Activated naive CD4-positive, alpha-beta T cell (primary cell): ENCODE data around the gene PPFIBP2.

Experiments used
- DNase-seq, 4 experiments: peaks; one replicate each; lab custom pipeline; 2025; lab: John Stamatoyannopoulos, UW

Gene PPFIBP2

GRCh38 chr11:7600205-7600775 is 86.5 kb downstream of the PPFIBP2 start:
- no peak for DNase-seq

- no peak for DNase-seq
Measured at GRCh38 chr11:7603031-7603781, 89.4 kb downstream of the PPFIBP2 start.

GRCh38 chr11:7604331-7604955 is 90.6 kb downstream of the PPFIBP2 start:
- DNase-seq = no peak

- no peak for DNase-seq
Measured at GRCh38 chr11:7605186-7605943, 91.6 kb downstream of the PPFIBP2 start.

GRCh38 chr11:7606496-7606895 is 92.7 kb downstream of the PPFIBP2 start:
- DNase-seq = no peak

- no peak for DNase-seq
Measured at GRCh38 chr11:7609015-7609414, 95.2 kb downstream of the PPFIBP2 start.

GRCh38 chr11:7609521-7609920 is 95.7 kb downstream of the PPFIBP2 start:
- no peak for DNase-seq

GRCh38 chr11:7610393-7610792 is 96.6 kb downstream of the PPFIBP2 start:
- DNase-seq = no peak

GRCh38 chr11:7611411-7611810 is 97.6 kb downstream of the PPFIBP2 start:
- DNase-seq = no peak

GRCh38 chr11:7612056-7612660 is 98.4 kb downstream of the PPFIBP2 start:
- no peak for DNase-seq

- no peak for DNase-seq
Measured at GRCh38 chr11:7612661-7613393, 99.0 kb downstream of the PPFIBP2 start.

GRCh38 chr11:7613394-7613720 is 99.6 kb downstream of the PPFIBP2 start:
- no peak for DNase-seq

- DNase-seq = no peak
Measured at GRCh38 chr11:7614656-7615055, 100.9 kb downstream of the PPFIBP2 start.

- no peak for DNase-seq
Measured at GRCh38 chr11:7617032-7617431, 103.2 kb downstream of the PPFIBP2 start.

GRCh38 chr11:7619322-7619721 is 105.5 kb downstream of the PPFIBP2 start:
- DNase-seq = no peak

- no peak for DNase-seq
Measured at GRCh38 chr11:7621090-7621489, 107.3 kb downstream of the PPFIBP2 start.

- DNase-seq = no peak
Measured at GRCh38 chr11:7621554-7621953, 107.8 kb downstream of the PPFIBP2 start.

GRCh38 chr11:7622721-7623120 is 108.9 kb downstream of the PPFIBP2 start:
- no peak for DNase-seq

- DNase-seq = no peak
Measured at GRCh38 chr11:7628660-7629059, 114.9 kb downstream of the PPFIBP2 start.

- DNase-seq = no peak
Measured at GRCh38 chr11:7630002-7630401, 116.2 kb downstream of the PPFIBP2 start.

GRCh38 chr11:7632211-7632610 is 118.4 kb downstream of the PPFIBP2 start:
- no peak for DNase-seq

GRCh38 chr11:7635137-7635536 is 121.3 kb downstream of the PPFIBP2 start:
- DNase-seq = no peak
